Embryonic facial prominence (tissue), 1 donor: ENCODE data around the gene SLAIN2.

ENCODE experiments used
- DNase-seq: peaks from one replicate; pipeline ENCODE4 v3.0.0-alpha.2; 2016; ENCODE audit errors: extremely low spot score

Gene SLAIN2

GRCh38 chr4:48369771-48370170 lies 28.4 kb downstream of the SLAIN2 start:
- DNase-seq, result no peak

GRCh38 chr4:48370260-48371134 lies 29.2 kb downstream of the SLAIN2 start:
- no peak for DNase-seq

GRCh38 chr4:48372272-48372671 lies 30.9 kb downstream of the SLAIN2 start:
- no peak for DNase-seq

- no peak for DNase-seq
Measured at GRCh38 chr4:48375651-48376304, 34.4 kb downstream of the SLAIN2 start.

GRCh38 chr4:48379587-48380180 lies 38.4 kb downstream of the SLAIN2 start:
- no peak for DNase-seq

- no peak for DNase-seq
Measured at GRCh38 chr4:48380583-48381167, 39.3 kb downstream of the SLAIN2 start.

GRCh38 chr4:48388525-48389154 lies 47.3 kb downstream of the SLAIN2 start:
- DNase-seq, result no peak

- no peak for DNase-seq
Measured at GRCh38 chr4:48396043-48396442, 54.7 kb downstream of the SLAIN2 start.

GRCh38 chr4:48400416-48400815 lies 59.1 kb downstream of the SLAIN2 start:
- DNase-seq, result no peak

GRCh38 chr4:48403358-48403757 lies 62.0 kb downstream of the SLAIN2 start:
- no peak for DNase-seq

- no peak for DNase-seq
Measured at GRCh38 chr4:48403779-48404178, 62.5 kb downstream of the SLAIN2 start.

- no peak for DNase-seq
Measured at GRCh38 chr4:48405924-48406323, 64.6 kb downstream of the SLAIN2 start.

- no peak for DNase-seq
Measured at GRCh38 chr4:48409203-48409602, 67.9 kb downstream of the SLAIN2 start.

GRCh38 chr4:48410812-48411211 lies 69.5 kb downstream of the SLAIN2 start:
- no peak for DNase-seq

- no peak for DNase-seq
Measured at GRCh38 chr4:48420144-48420543, 78.8 kb downstream of the SLAIN2 start.

GRCh38 chr4:48421101-48421500 lies 79.8 kb downstream of the SLAIN2 start:
- no peak for DNase-seq

GRCh38 chr4:48428926-48429325 lies 87.6 kb downstream of the SLAIN2 start:
- DNase-seq, result no peak

GRCh38 chr4:48429709-48430474 lies 88.6 kb downstream of the SLAIN2 start:
- no peak for DNase-seq

- DNase-seq, result no peak
Measured at GRCh38 chr4:48431401-48431800, 90.1 kb downstream of the SLAIN2 start.

- DNase-seq, result no peak
Measured at GRCh38 chr4:48432017-48432416, 90.7 kb downstream of the SLAIN2 start.

GRCh38 chr4:48436318-48436717 lies 95.0 kb downstream of the SLAIN2 start:
- DNase-seq, result no peak
